ENCODE results near the gene ZSWIM5. TPM values are rescaled to one million over a fixed set of nuclear protein-coding genes. Genes with fewer than 3 reads are reported as not detected.
A peak's percentile ranks its signal among the peaks of the same experiment; 100 is the strongest.

The ZSWIM5 gene
- total RNA-seq, 5 donors from 2014 or later (not counting 1 experiment from before 2014, with no cell fraction given), result 1.6 to 4.0 (median 2.0) TPM

DNA sequence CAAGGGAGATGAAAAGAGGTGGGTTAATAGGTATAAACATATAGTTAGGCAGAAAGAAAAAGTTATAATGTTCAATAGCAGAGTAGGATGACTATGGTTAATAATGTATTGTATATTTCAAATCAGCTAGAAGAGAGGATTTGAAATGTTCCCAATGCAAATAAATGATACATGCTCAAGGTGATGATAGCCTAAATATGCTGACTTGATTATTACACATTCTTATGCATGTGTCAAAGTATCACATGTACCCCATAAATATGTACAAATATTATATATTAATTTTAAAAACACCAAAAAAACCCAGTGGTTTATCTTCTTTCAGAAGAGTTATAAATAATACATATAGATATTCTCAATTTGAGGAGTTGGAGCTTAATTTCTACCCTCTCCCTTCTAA, 38.3 kb upstream of the ZSWIM5 start:
- no peak overlapping the region for H3K27ac ChIP-seq (ENCODE audit: low read length)

DNA sequence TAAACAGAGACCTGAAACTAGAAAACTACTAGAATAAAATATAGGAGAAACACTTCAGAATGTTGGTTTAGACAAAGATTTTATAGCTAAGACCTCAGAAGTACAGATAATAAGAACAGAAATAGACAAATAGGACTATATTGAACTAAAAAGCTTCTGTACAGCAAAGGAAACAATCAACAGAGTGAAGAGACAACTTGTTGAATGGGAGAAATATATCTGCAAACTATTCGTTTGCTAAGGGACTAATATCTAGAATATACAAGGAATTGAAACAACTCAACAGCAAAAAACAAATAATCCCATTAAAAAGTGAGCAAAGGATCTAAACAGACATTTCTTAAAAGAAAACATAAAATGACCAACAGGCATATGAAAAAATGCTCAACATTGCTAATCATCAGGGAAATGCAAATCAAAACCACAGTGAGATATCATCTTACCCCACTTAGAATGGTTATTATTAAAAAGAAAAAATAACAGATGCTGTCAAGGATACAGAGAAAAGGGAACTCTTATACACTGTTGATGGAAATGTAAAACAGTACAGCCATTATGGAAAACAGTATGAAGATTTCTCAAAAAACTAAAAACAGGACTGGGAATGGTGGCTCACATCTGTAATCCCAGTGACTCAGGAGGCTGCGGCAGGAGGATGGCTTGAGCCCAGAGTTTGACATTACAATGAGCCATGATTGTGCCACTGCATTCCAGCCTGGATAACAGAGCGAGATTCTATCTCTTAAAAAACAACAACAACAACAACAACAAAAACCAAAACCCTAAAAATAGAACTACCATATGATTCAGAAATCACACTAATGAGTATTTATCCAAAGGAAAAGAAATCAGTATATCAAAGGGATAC, 37.3 kb upstream of the ZSWIM5 start:
- 100% methylated on average over 1 of the region's 3 CpGs for WGBS (ENCODE audit: insufficient coverage)
- H3K27ac Mint-ChIP-seq, result no peak overlapping the region
- no peak overlapping the region for H3K4me3 Mint-ChIP-seq
- H3K27me3 Mint-ChIP-seq, result peaks cover 0 to 5% of the 10 kb centered on the region in 2 donors
- Histone ChIP-seq H3K27me3 (replicated peaks in 1 of 2; ENCODE audit: control insufficient read depth in 2 of 2, extremely low read depth in 1 of 2, insufficient read depth in 2 of 2, low read length in 1 of 2) (no peaks in the 10 kb centered on the region), H3K36me3 (ENCODE audit: control insufficient read depth in 2 of 2, extremely low read depth in 1 of 2, insufficient read depth in 1 of 2, low read length in 1 of 2) (no peaks in the 10 kb centered on the region), H3K27ac (ENCODE audit: low read length) (no peak overlapping the region), H3K9me3 (no peaks in the 10 kb centered on the region), H3K4me3 (ENCODE audit: control insufficient read depth in 1 of 2, extremely low read depth in 1 of 2, low read length in 1 of 2) (no peak overlapping the region), H3K4me1 (ENCODE audit: control insufficient read depth in 1 of 2, extremely low read depth in 1 of 2, insufficient read depth in 2 of 2, low read length in 2 of 2) (no peaks in the 10 kb centered on the region)
- CTCF ChIA-PET, result no interaction called here
- H3K9me3 Mint-ChIP-seq, result peaks cover 4 to 9% (median 5%) of the 10 kb centered on the region in 3 donors
- ATAC-seq (replicated peaks in 1 of 4) (no peak), DNase-seq (no peak)
- peaks cover 6 to 8% (median 7%) of the 10 kb centered on the region in 3 donors for H3K4me1 Mint-ChIP-seq
- POLR2A ChIA-PET, result no interaction called here
- H3K36me3 Mint-ChIP-seq, result no peaks in the 10 kb centered on the region

More for the DNA sequence above, 38.3 kb upstream of the ZSWIM5 start:
- Mint-ChIP-seq H3K4me1 (peaks cover 6 to 8% (median 7%) of the 10 kb centered on the region in 3 donors), H3K27ac (no peak overlapping the region), H3K9me3 (peaks cover 4 to 9% (median 5%) of the 10 kb centered on the region in 3 donors), H3K4me3 (no peak overlapping the region), H3K36me3 (no peaks in the 10 kb centered on the region), H3K27me3 (peaks cover 0 to 5% of the 10 kb centered on the region in 2 donors)
- H3K4me3 ChIP-seq (ENCODE audit: control insufficient read depth in 1 of 2, extremely low read depth in 1 of 2, low read length in 1 of 2), result no peak overlapping the region
- ATAC-seq (replicated peaks in 1 of 4) (no peak), DNase-seq (no peak)
- no peaks in the 10 kb centered on the region for H3K4me1 ChIP-seq (ENCODE audit: control insufficient read depth in 1 of 2, extremely low read depth in 1 of 2, insufficient read depth in 2 of 2, low read length in 2 of 2)
- no peaks in the 10 kb centered on the region for H3K36me3 ChIP-seq (ENCODE audit: control insufficient read depth in 2 of 2, extremely low read depth in 1 of 2, insufficient read depth in 1 of 2, low read length in 1 of 2)
- H3K27me3 ChIP-seq (replicated peaks in 1 of 2; ENCODE audit: control insufficient read depth in 2 of 2, extremely low read depth in 1 of 2, insufficient read depth in 2 of 2, low read length in 1 of 2), result no peaks in the 10 kb centered on the region
- CTCF ChIA-PET, result no interaction called here
- POLR2A ChIA-PET, result no interaction called here
- H3K9me3 ChIP-seq, result no peaks in the 10 kb centered on the region

DNA sequence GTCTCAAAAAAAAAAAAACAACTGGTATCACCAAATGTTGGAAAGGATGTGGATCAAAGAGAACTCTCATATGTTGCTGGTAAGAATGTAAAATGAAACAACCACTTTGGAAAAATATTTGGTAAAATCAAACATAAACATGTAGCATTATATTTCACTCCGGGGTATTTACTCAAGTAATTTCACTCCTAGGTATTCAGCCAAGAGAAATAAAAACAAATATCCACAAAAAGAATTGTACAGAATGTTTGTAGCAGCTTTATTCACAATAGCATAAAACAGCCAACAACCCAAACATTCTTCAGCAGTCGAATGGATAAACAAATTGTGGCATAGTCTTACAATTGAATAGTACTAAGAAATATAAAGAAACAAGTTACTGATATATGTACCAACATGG, 32.4 kb upstream of the ZSWIM5 start:
- H3K9me3 ChIP-seq, result no peaks in the 10 kb centered on the region
- POLR2A ChIA-PET, result no interaction called here
- no peaks in the 10 kb centered on the region for H3K4me1 ChIP-seq (ENCODE audit: control insufficient read depth in 1 of 2, extremely low read depth in 1 of 2, insufficient read depth in 2 of 2, low read length in 2 of 2)
- DNase-seq (no peak), ATAC-seq (replicated peaks in 1 of 4) (no peak)
- Mint-ChIP-seq H3K27me3 (peaks cover 0 to 5% of the 10 kb centered on the region in 2 donors), H3K4me3 (no peak overlapping the region), H3K4me1 (no peaks in the 10 kb centered on the region), H3K9me3 (peaks cover 4 to 5% (median 5%) of the 10 kb centered on the region in 3 donors), H3K36me3 (no peaks in the 10 kb centered on the region), H3K27ac (no peak overlapping the region)
- no peak overlapping the region for H3K4me3 ChIP-seq (ENCODE audit: control insufficient read depth in 1 of 2, extremely low read depth in 1 of 2, low read length in 1 of 2)
- WGBS (ENCODE audit: insufficient coverage), result no CpG with 5 or more reads among the region's 2 CpGs
- no peaks in the 10 kb centered on the region for H3K27me3 ChIP-seq (replicated peaks in 1 of 2; ENCODE audit: control insufficient read depth in 2 of 2, extremely low read depth in 1 of 2, insufficient read depth in 2 of 2, low read length in 1 of 2)
- CTCF ChIA-PET, result no interaction called here
- H3K27ac ChIP-seq (ENCODE audit: low read length), result no peak overlapping the region
- no peaks in the 10 kb centered on the region for H3K36me3 ChIP-seq (ENCODE audit: control insufficient read depth in 2 of 2, extremely low read depth in 1 of 2, insufficient read depth in 1 of 2, low read length in 1 of 2)

DNA sequence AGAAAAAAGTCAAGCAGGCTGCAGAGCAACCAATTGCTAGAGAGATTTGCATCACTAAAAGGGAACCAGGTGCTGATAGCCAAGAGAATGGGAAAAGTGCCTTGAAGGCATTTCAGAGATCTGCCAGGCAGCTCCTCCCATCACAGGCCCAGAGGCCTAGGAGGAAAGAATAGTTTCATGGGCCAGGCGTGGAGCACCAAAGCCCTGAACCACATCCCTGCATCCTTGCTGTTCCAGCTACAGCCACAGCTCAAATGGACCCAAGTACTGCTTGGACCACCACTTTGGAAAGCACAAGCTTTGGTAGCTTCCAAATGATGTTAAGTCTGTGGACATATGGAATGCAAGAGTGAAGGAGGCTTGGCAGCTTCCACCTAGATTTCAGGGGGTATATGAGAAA, 29.7 kb upstream of the ZSWIM5 start:
- Histone ChIP-seq H3K27ac (ENCODE audit: low read length) (no peak overlapping the region), H3K4me3 (ENCODE audit: control insufficient read depth in 1 of 2, extremely low read depth in 1 of 2, low read length in 1 of 2) (no peak overlapping the region), H3K4me1 (ENCODE audit: control insufficient read depth in 1 of 2, extremely low read depth in 1 of 2, insufficient read depth in 2 of 2, low read length in 2 of 2) (no peaks in the 10 kb centered on the region), H3K36me3 (ENCODE audit: control insufficient read depth in 2 of 2, extremely low read depth in 1 of 2, insufficient read depth in 1 of 2, low read length in 1 of 2) (no peaks in the 10 kb centered on the region), H3K9me3 (no peaks in the 10 kb centered on the region), H3K27me3 (replicated peaks in 1 of 2; ENCODE audit: control insufficient read depth in 2 of 2, extremely low read depth in 1 of 2, insufficient read depth in 2 of 2, low read length in 1 of 2) (no peaks in the 10 kb centered on the region)
- Mint-ChIP-seq H3K4me1 (no peaks in the 10 kb centered on the region), H3K27me3 (no peaks in the 10 kb centered on the region), H3K36me3 (no peaks in the 10 kb centered on the region), H3K4me3 (no peak overlapping the region), H3K9me3 (peaks cover 0 to 5% (median 0%) of the 10 kb centered on the region in 3 donors), H3K27ac (no peak overlapping the region)
- ATAC-seq (replicated peaks in 1 of 4) (no peak), DNase-seq (no peak)
- ChIA-PET CTCF (interaction anchor here in 1 of 2 donors (1.1 kb wide), 1 partner anchor 96 kb away, joined by 3 read pairs; no protein-coding TSS in a partner anchor), POLR2A (no interaction called here)
- no CpG with 5 or more reads among the region's 1 CpG for WGBS (ENCODE audit: insufficient coverage)

DNA sequence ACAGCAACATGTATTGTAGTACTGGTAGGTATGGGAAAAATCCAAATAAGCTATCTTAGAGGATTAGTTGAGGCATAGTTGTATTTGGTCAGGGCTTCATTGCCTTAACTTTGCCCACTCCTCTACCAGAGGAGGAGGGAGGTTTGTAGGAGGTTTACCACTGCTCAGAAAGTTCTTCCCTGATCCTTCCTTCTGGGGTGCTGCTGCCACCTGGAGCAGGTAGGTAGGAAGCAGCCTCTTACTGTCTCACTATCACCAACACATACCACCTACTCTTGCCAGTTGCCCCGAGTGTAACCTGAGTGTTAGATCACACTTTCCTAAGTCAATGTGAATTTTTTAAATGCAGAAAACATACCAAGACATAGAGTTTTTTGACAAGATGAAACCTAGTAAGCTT, 24.1 kb upstream of the ZSWIM5 start:
- ATAC-seq (replicated peaks in 1 of 4), result peak in 2 of 4 experiments; percentile 43 to 46
- Mint-ChIP-seq H3K36me3 (no peaks in the 10 kb centered on the region), H3K4me1 (no peaks in the 10 kb centered on the region), H3K9me3 (no peaks in the 10 kb centered on the region), H3K27ac (no peak overlapping the region), H3K4me3 (no peak overlapping the region), H3K27me3 (no peaks in the 10 kb centered on the region)
- Histone ChIP-seq H3K27me3 (replicated peaks in 1 of 2; ENCODE audit: control insufficient read depth in 2 of 2, extremely low read depth in 1 of 2, insufficient read depth in 2 of 2, low read length in 1 of 2) (no peaks in the 10 kb centered on the region), H3K27ac (ENCODE audit: low read length) (no peak overlapping the region), H3K4me3 (ENCODE audit: control insufficient read depth in 1 of 2, extremely low read depth in 1 of 2, low read length in 1 of 2) (no peak overlapping the region), H3K4me1 (ENCODE audit: control insufficient read depth in 1 of 2, extremely low read depth in 1 of 2, insufficient read depth in 2 of 2, low read length in 2 of 2) (no peaks in the 10 kb centered on the region), H3K9me3 (no peaks in the 10 kb centered on the region), H3K36me3 (ENCODE audit: control insufficient read depth in 2 of 2, extremely low read depth in 1 of 2, insufficient read depth in 1 of 2, low read length in 1 of 2) (no peaks in the 10 kb centered on the region)
- peak in 12 of 35 experiments; percentile 1 to 47 (median 6) for DNase-seq
- POLR2A ChIA-PET, result no interaction called here
- CTCF ChIA-PET, result interaction anchor here in 1 of 2 donors (0.9 kb wide), 1 partner anchor 212 kb away, joined by 3 read pairs; no protein-coding TSS in a partner anchor
- WGBS (ENCODE audit: insufficient coverage), result no CpG with 5 or more reads among the region's 1 CpG

DNA sequence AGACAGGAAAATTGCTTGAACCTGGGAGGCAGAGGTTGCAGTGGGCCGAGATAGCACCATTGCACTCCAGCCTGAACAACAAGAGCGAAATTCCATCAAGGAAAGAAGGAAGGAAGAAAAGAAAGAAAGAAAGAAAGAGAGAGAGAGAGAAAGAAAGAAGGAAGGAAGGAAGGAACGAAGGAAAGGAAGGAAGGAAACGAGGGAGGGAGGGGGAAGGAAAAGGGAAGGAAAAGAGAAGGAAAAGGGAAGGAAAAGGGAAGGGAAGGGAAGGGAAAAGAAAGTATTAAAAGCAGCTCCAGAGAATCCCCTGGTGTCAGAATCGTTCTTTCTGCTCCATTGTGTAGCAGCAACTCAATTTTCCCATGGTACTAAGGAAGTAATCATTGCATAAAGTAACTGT, 19.2 kb upstream of the ZSWIM5 start:
- CTCF ChIA-PET, result interaction anchor here in 1 of 2 donors (1.6 kb wide), 1 partner anchor 207 kb away, joined by 4 read pairs; no protein-coding TSS in a partner anchor
- 76% methylated on average over 3 of the region's 5 CpGs for WGBS (ENCODE audit: insufficient coverage)
- Mint-ChIP-seq H3K9me3 (no peaks in the 10 kb centered on the region), H3K27me3 (peaks cover 0 to 2% of the 10 kb centered on the region in 2 donors), H3K36me3 (no peaks in the 10 kb centered on the region), H3K27ac (no peak overlapping the region), H3K4me3 (no peak overlapping the region), H3K4me1 (no peaks in the 10 kb centered on the region)
- H3K9me3 ChIP-seq, result no peaks in the 10 kb centered on the region
- H3K36me3 ChIP-seq (ENCODE audit: control insufficient read depth in 2 of 2, extremely low read depth in 1 of 2, insufficient read depth in 1 of 2, low read length in 1 of 2), result no peaks in the 10 kb centered on the region
- H3K27me3 ChIP-seq (replicated peaks in 1 of 2; ENCODE audit: control insufficient read depth in 2 of 2, extremely low read depth in 1 of 2, insufficient read depth in 2 of 2, low read length in 1 of 2), result no peaks in the 10 kb centered on the region
- no peak overlapping the region for H3K4me3 ChIP-seq (ENCODE audit: control insufficient read depth in 1 of 2, extremely low read depth in 1 of 2, low read length in 1 of 2)
- ATAC-seq (replicated peaks in 1 of 4) (no peak), DNase-seq (no peak)
- no peak overlapping the region for H3K27ac ChIP-seq (ENCODE audit: low read length)
- POLR2A ChIA-PET, result no interaction called here
- no peaks in the 10 kb centered on the region for H3K4me1 ChIP-seq (ENCODE audit: control insufficient read depth in 1 of 2, extremely low read depth in 1 of 2, insufficient read depth in 2 of 2, low read length in 2 of 2)

Data from T-cell (primary cell).